ENCODE results near the gene KIF23.

KIF23 gene

GRCh38 chr15:69497667-69498066 is 83.5 kb downstream of the KIF23 start:
- DNase-seq: no peak

Data from hematopoietic multipotent progenitor cell treated with erythropoietin and hydrocortisone succinate and interleukin-3 and kit ligand, for 4 days (in vitro differentiated cells).